Suprapubic skin (tissue), 4 donors: ENCODE measurements around the gene TNIK. TPM values are rescaled to one million over a fixed set of nuclear protein-coding genes. Genes with fewer than 3 reads are reported as not detected.

Experiments
- DNase-seq, 2 donors: peaks; one replicate each; pipeline ENCODE4 v3.0.0-alpha.2; 2019; ENCODE audit warnings: low spot score in 2 of 2
- H3K27ac ChIP-seq: fragments of 200-600 bp; sonication (generic); one replicate; pipeline ENCODE4 v1.5.1; 2019
- H3K27me3 ChIP-seq: fragments of 200-600 bp; sonication (generic); one replicate; pipeline ENCODE4 v1.5.1; 2019
- H3K36me3 ChIP-seq: fragments of 200-600 bp; sonication (generic); one replicate; pipeline ENCODE4 v1.5.1; 2019
- H3K4me1 ChIP-seq: fragments of 200-600 bp; sonication (generic); one replicate; pipeline ENCODE4 v1.5.1; 2019
- H3K4me3 ChIP-seq: fragments of 200-600 bp; sonication (generic); one replicate; pipeline ENCODE4 v1.5.1; 2019; ENCODE audit warnings: mild to moderate bottlenecking
- H3K9me3 ChIP-seq: fragments of 200-600 bp; sonication (generic); one replicate; pipeline ENCODE4 v1.5.1; 2019
- EP300 ChIP-seq: sonication (generic); formaldehyde crosslinking; IDR thresholded peaks from one replicate; pipeline ENCODE4 v1.6.1; 2017; ENCODE audit warnings: antibody characterized with exemption
- POLR2A ChIP-seq, 2 donors: fragments of 450-650 bp; IDR thresholded peaks; one replicate each; pipeline ENCODE4 v1.6.1; 2017; ENCODE audit warnings: antibody characterized with exemption in 2 of 2, mild to moderate bottlenecking in 2 of 2, moderate library complexity in 2 of 2
- POLR2AphosphoS5 ChIP-seq, 3 donors: sonication (generic); formaldehyde crosslinking; IDR thresholded peaks; one replicate each; pipeline ENCODE4 v1.6.1; 2017; ENCODE audit warnings: antibody characterized with exemption in 3 of 3
- WGBS: methylation state at CpG from one replicate; pipeline ENCODE4 v1.1.5; 2018; 5-methylcytosine and 5-hydroxymethylcytosine counted together
- total RNA-seq, 4 donors: library from RNA; depleted of rRNA; stranded (reverse); fragments of >200 nt; gene quantifications; one replicate each; pipeline ENCODE4 v1.1.0, GENCODE V29; 2016
- TF ChIP-seq, protein P1 (sequence below), 2 donors: fragments of 200-600 bp in 1 of 2; fragments of 450-650 bp in 1 of 2; sonication (generic) in 1 of 2; IDR thresholded peaks; one replicate each; pipeline ENCODE4 v1.5.1; 2016 to 2019; ENCODE audit warnings: antibody characterized with exemption in 2 of 2, mild to moderate bottlenecking in 1 of 2, moderate library complexity in 1 of 2

Gene TNIK
- total RNA-seq, 4 donors from 2014 or later = 2.0 to 4.3 (median 3.1) TPM

DNA sequence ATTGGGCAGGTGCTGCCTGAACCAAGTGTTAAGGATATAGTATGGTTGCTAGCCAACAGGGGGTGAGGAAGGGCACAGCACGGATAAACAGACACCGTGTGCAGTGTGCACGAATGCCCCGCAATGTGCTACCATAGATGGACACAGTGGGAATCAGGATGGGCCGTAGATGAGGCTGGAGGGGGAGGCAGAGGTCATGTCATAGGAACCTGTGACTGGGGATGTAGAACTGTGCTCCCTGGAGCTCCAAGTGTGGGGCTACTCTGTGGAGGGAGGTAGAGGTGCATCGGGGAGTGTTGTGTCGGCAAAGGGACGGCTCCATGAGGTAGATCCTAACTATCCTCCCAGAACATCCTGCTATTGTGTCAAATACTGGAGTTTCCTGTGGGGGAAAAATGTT, 102.5 kb downstream of the TNIK start:
- H3K4me1 ChIP-seq = peaks cover 7% of the 10 kb centered on the region
- no peak for DNase-seq
- no peak overlapping the region for H3K4me3 ChIP-seq
- H3K9me3 ChIP-seq = no peaks in the 10 kb centered on the region
- no peaks in the 10 kb centered on the region for H3K27me3 ChIP-seq
- no peaks in the 10 kb centered on the region for H3K36me3 ChIP-seq
- 88% methylated on average over 8 of the region's 8 CpGs for WGBS
- no peak for TF ChIP-seq EP300
- TF ChIP-seq, protein P1, sequence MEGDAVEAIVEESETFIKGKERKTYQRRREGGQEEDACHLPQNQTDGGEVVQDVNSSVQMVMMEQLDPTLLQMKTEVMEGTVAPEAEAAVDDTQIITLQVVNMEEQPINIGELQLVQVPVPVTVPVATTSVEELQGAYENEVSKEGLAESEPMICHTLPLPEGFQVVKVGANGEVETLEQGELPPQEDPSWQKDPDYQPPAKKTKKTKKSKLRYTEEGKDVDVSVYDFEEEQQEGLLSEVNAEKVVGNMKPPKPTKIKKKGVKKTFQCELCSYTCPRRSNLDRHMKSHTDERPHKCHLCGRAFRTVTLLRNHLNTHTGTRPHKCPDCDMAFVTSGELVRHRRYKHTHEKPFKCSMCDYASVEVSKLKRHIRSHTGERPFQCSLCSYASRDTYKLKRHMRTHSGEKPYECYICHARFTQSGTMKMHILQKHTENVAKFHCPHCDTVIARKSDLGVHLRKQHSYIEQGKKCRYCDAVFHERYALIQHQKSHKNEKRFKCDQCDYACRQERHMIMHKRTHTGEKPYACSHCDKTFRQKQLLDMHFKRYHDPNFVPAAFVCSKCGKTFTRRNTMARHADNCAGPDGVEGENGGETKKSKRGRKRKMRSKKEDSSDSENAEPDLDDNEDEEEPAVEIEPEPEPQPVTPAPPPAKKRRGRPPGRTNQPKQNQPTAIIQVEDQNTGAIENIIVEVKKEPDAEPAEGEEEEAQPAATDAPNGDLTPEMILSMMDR (IDR thresholded peaks at IDR 0.05) = no peak
- no peak for TF ChIP-seq POLR2AphosphoS5 (IDR thresholded peaks at IDR 0.05)
- no peak for TF ChIP-seq POLR2A (IDR thresholded peaks at IDR 0.05)
- no peak overlapping the region for H3K27ac ChIP-seq

- no peak for DNase-seq
- Histone ChIP-seq H3K27ac (no peak overlapping the region), H3K4me3 (no peak overlapping the region), H3K27me3 (no peaks in the 10 kb centered on the region), H3K36me3 (no peaks in the 10 kb centered on the region), H3K9me3 (no peaks in the 10 kb centered on the region), H3K4me1 (peaks cover 9% of the 10 kb centered on the region)
- TF ChIP-seq EP300 (no peak), POLR2A (IDR thresholded peaks at IDR 0.05) (no peak)
- 86% methylated on average over 3 of the region's 3 CpGs for WGBS
Measured at GRCh38 chr3:171356251-171356650, 104.0 kb downstream of the TNIK start.

GRCh38 chr3:171354706-171355582, 105.3 kb downstream of the TNIK start:
- Histone ChIP-seq H3K27me3 (no peaks in the 10 kb centered on the region), H3K9me3 (no peaks in the 10 kb centered on the region), H3K4me3 (no peak overlapping the region), H3K4me1 (peaks cover 9% of the 10 kb centered on the region), H3K36me3 (no peaks in the 10 kb centered on the region), H3K27ac (peak overlapping the region; percentile 15)
- no peak for DNase-seq
- 89% methylated on average over 4 of the region's 4 CpGs for WGBS
- TF ChIP-seq EP300 (no peak), POLR2AphosphoS5 (IDR thresholded peaks at IDR 0.05) (no peak), POLR2A (IDR thresholded peaks at IDR 0.05) (no peak)
- TF ChIP-seq, protein P1 (IDR thresholded peaks at IDR 0.05) = no peak

DNA sequence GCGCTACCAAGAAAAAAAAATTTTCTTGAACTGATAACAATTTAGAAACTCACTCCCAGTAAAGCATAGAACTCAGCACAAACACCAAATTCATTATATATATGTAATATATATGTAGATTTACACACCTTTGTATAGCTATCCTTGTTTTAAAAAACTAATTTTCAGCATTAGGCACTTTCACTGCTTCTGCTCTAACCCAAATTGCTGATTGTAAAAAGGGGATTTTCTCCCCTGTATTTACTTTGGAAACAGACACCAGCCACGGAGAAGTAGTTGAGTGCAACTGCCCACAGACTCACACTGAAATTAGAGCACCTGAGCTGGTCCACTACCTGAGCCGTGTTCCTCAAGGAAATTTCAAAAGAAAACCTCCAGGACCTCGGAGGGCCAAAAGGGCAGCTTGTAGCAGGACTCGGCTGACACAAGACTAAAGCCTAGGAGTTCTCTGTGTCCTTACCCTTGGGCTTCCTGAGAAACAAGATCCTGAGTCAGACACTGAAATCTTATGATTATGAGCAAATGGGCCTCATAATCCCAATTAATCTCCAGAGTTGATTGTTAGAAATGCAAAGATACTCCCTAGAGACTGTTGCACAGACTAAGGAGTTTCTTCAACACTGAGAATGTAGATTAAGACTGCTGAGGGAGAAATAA, 106.0 kb downstream of the TNIK start:
- 86% methylated on average over 5 of the region's 5 CpGs for WGBS
- DNase-seq = no peak
- Histone ChIP-seq H3K27ac (peak overlapping the region; percentile 15), H3K36me3 (no peaks in the 10 kb centered on the region), H3K4me3 (no peak overlapping the region), H3K27me3 (no peaks in the 10 kb centered on the region), H3K9me3 (no peaks in the 10 kb centered on the region), H3K4me1 (peaks cover 9% of the 10 kb centered on the region)
- no peak for TF ChIP-seq EP300
- no peak for TF ChIP-seq POLR2A (IDR thresholded peaks at IDR 0.05)
- TF ChIP-seq, protein P1 (IDR thresholded peaks at IDR 0.05) = no peak
- TF ChIP-seq POLR2AphosphoS5 (IDR thresholded peaks at IDR 0.05) = no peak

GRCh38 chr3:171353423-171353822, 106.8 kb downstream of the TNIK start:
- Histone ChIP-seq H3K27ac (no peak overlapping the region), H3K4me1 (peaks cover 9% of the 10 kb centered on the region), H3K4me3 (no peak overlapping the region), H3K36me3 (no peaks in the 10 kb centered on the region), H3K27me3 (no peaks in the 10 kb centered on the region), H3K9me3 (no peaks in the 10 kb centered on the region)
- WGBS = 75% methylated on average over 4 of the region's 4 CpGs
- TF ChIP-seq POLR2AphosphoS5 (IDR thresholded peaks at IDR 0.05) = no peak
- no peak for TF ChIP-seq EP300
- TF ChIP-seq, protein P1 (IDR thresholded peaks at IDR 0.05) = no peak
- TF ChIP-seq POLR2A (IDR thresholded peaks at IDR 0.05) = no peak
- DNase-seq = no peak
